RPMI7951 (cell line): ENCODE results near the gene GNG7. TPM values are rescaled to one million over a fixed set of nuclear protein-coding genes. Genes with fewer than 3 reads are reported as not detected.
"Not testable (repeated sequence)": the region's sequence is repeated elsewhere in the genome, so short reads cannot be mapped to it uniquely, and the experiment has no call there.

Source experiments
- DNase-seq: peaks from one replicate; pipeline ENCODE4 v3.0.0-alpha.2; 2012; ENCODE audit warnings: low read depth
- total RNA-seq: library from RNA; depleted of rRNA; stranded (reverse); fragments of >200 nt; shearing (Covaris generic); gene quantifications from 2 replicates; pipeline ENCODE4 v1.2.3, GENCODE V29; 2014; rRNA removed

GNG7 gene
- total RNA-seq, 1 experiment from 2014 or later: 0.96 TPM

- DNase-seq: no peak
Measured at GRCh38 chr19:2464389-2464788, 238.1 kb downstream of the GNG7 start.

GRCh38 chr19:2463694-2464093 lies 238.8 kb downstream of the GNG7 start:
- not testable (repeated sequence) for DNase-seq

- peak; percentile 98 for DNase-seq
Measured at GRCh38 chr19:2462635-2463421, 239.7 kb downstream of the GNG7 start.

GRCh38 chr19:2461751-2462634 lies 240.5 kb downstream of the GNG7 start:
- DNase-seq: peak; percentile 91

Other genes with a start within 250 kb of the GNG7 start
- gene LMNB2, start 245.7 kb downstream of the GNG7 start, total RNA-seq: 63.8 and 108 TPM in 2 replicates
- gene GADD45B, start 226.6 kb downstream of the GNG7 start, total RNA-seq: 23.5 and 28.4 TPM in 2 replicates
- gene DIRAS1, start 18.7 kb upstream of the GNG7 start, total RNA-seq: 0.96 and 1.9 TPM in 2 replicates
- 37.1 and 55.1 TPM in 2 replicates for gene SLC39A3, start 37.3 kb upstream of the GNG7 start, total RNA-seq
- 58.5 and 62.1 TPM in 2 replicates for gene SGTA, start 80.6 kb upstream of the GNG7 start, total RNA-seq
- gene THOP1, start 82.8 kb upstream of the GNG7 start, total RNA-seq: 63.7 and 117 TPM in 2 replicates
- gene ZNF554, start 117.2 kb upstream of the GNG7 start, total RNA-seq: 0.88 and 1.1 TPM in 2 replicates
- gene ZNF555, start 138.8 kb upstream of the GNG7 start, total RNA-seq: 6.8 and 7.3 TPM in 2 replicates
- gene ZNF556, start 164.6 kb upstream of the GNG7 start, total RNA-seq: 0.68 and 1.7 TPM in 2 replicates
- gene ZNF57, start 198.2 kb upstream of the GNG7 start, total RNA-seq: 4.9 and 5.0 TPM in 2 replicates
- 9.1 and 12.0 TPM in 2 replicates for gene ZNF77, start 242.3 kb upstream of the GNG7 start, total RNA-seq